Aortic smooth muscle cell (primary cell): ENCODE measurements around the gene ASIC4. TPM values are rescaled to one million over a fixed set of nuclear protein-coding genes. Genes with fewer than 3 reads are reported as not detected.

Source experiments
- total RNA-seq: library from RNA; depleted of rRNA; stranded (reverse); fragments of >200 nt; gene quantifications from 2 replicates; pipeline ENCODE4 v1.2.3, GENCODE V29; 2014

The ASIC4 gene
- total RNA-seq = 0.12 TPM in 1 of 2 replicates, not detected in the other

GRCh38 chr2:219514196-219514761 is at the start of gene ASIC4:
Gene ASIC4 (plus strand): TSS chr2:219514482. CDS start chr2:219514725, 243 bp downstream.

GRCh38 chr2:219498280-219499057 is 15.8 kb upstream of the ASIC4 start, which contains the start of gene GMPPA:
Gene GMPPA (plus strand): TSS chr2:219498891. CDS start chr2:219499976, 1,085 bp downstream.

GRCh38 chr2:219543596-219544358 is 29.5 kb downstream of the ASIC4 start, which contains the start of the genes CHPF and TMEM198:
Gene CHPF (minus strand): TSS chr2:219543809. CDS start chr2:219543538, 271 bp downstream.
Gene TMEM198 (plus strand): TSS chr2:219544028. CDS start chr2:219544728, 700 bp downstream.

GRCh38 chr2:219571311-219572236 is 57.3 kb downstream of the ASIC4 start, which contains the start of gene OBSL1:
Gene OBSL1 (minus strand): TSS chr2:219571539. CDS start chr2:219571232, 307 bp downstream.

GRCh38 chr2:219572237-219573001 is 58.1 kb downstream of the ASIC4 start, which contains the start of gene INHA:
Gene INHA (plus strand): TSS chr2:219572310. CDS start chr2:219572375, 65 bp downstream.

Other genes starting within 250 kb of the ASIC4 start
- gene DNAJB2, start 235.1 kb upstream of the ASIC4 start, total RNA-seq = 39.4 and 43.2 TPM in 2 replicates
- gene PTPRN, start 205.1 kb upstream of the ASIC4 start, total RNA-seq = 0.25 and 0.40 TPM in 2 replicates
- not detected in 2 replicates for gene RESP18, start 181.7 kb upstream of the ASIC4 start, total RNA-seq
- 47.6 and 49.3 TPM in 2 replicates for gene DNPEP, start 126.6 kb upstream of the ASIC4 start, total RNA-seq
- 0.13 and 0.62 TPM in 2 replicates for gene DES, start 96.1 kb upstream of the ASIC4 start, total RNA-seq
- gene SPEG, start 79.6 kb upstream of the ASIC4 start, total RNA-seq = 11.1 and 25.1 TPM in 2 replicates
- 45.5 and 55.0 TPM in 2 replicates for gene GMPPA, start 15.6 kb upstream of the ASIC4 start, total RNA-seq
- 107 and 128 TPM in 2 replicates for gene CHPF, start 29.3 kb downstream of the ASIC4 start, total RNA-seq
- 1.1 and 1.3 TPM in 2 replicates for gene TMEM198, start 29.5 kb downstream of the ASIC4 start, total RNA-seq
- 28.4 and 43.8 TPM in 2 replicates for gene OBSL1, start 57.1 kb downstream of the ASIC4 start, total RNA-seq
- gene INHA, start 57.8 kb downstream of the ASIC4 start, total RNA-seq = 0.13 and 0.25 TPM in 2 replicates
- gene STK11IP, start 83.4 kb downstream of the ASIC4 start, total RNA-seq = 11.1 and 12.6 TPM in 2 replicates
- 0.40 and 0.50 TPM in 2 replicates for gene SLC4A3, start 113.1 kb downstream of the ASIC4 start, total RNA-seq